NCI-H2196 (cell line): ENCODE measurements around the gene ANKDD1A.
A peak's percentile ranks its signal among the peaks of the same experiment; 100 is the strongest.

Source experiments
- DNase-seq: peaks from one replicate; lab custom pipeline; 2025; ENCODE audit not compliant: unreplicated experiment; lab: John Stamatoyannopoulos, UW

ANKDD1A gene

DNA sequence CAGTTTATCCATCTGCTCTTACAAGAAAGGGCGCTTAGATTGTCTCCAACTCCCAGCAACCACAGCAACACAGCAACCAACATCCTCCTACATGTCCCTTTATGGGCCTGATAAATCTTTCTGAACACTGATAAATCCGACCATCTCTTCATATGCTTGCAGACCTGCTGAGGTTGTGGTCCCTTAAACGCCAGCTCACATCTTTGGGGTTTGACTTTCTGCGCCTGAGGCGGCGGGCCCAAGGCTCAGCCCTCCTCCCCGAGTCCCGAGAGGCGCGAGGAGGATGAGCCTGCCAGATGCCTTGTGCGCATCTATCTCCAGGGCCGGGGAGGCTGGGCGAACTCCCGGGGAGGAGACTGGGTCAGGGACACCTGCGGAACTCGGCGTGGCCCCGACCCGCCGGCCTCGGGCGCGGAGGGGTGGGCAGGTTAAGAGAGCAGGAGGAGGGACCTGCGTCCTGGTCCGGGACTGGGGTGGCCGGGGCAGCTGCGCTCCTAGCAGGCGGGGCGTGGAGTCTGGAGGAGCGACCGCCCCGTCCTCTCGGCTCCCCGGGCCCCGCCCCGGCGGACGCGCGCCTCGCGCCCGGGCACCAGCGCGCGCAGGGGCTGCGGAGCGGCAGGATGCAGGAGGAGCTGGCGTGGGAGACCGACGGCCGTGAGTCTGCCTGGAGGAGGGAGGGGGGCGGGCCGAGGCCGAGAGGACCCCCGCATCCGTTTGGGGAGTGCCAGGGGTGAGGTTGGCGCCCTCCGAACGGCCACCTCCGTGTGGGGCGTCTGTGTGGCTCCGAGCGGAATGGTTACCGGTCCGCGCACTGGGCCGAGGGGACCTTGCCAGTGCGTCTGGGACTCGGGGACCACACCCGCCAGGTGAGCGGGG, at the start of gene ANKDD1A:
TSS of gene ANKDD1A (plus strand) at position 592 of the 876 bp plus-strand sequence. CDS start at position 621, 29 bp downstream.
- peak; percentile 64 for DNase-seq

GRCh38 chr15:64861960-64862359, 49.7 kb upstream of the ANKDD1A start:
- no peak for DNase-seq

DNA sequence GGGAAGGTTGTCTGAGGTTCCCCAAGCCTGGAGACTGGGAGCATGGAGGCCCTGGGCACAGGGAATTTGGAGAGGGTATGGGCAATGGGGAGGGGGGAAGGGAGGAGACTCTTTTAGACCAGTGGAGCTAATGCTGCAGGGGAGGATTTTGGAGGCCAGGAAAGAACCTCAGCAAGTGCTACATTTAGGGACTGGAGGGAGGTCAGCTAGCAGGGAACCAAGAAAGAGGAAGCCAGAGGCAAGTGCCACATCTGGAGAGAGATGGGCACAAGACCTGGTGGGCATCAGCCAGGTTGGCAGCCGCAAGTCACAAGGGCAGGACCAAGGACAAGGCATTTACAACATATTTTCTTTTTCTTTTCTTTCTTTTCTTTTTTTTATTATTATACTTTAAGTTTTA, 49.3 kb upstream of the ANKDD1A start:
- no peak for DNase-seq

- DNase-seq: no peak
Measured at GRCh38 chr15:64864068-64864467, 47.6 kb upstream of the ANKDD1A start.

DNA sequence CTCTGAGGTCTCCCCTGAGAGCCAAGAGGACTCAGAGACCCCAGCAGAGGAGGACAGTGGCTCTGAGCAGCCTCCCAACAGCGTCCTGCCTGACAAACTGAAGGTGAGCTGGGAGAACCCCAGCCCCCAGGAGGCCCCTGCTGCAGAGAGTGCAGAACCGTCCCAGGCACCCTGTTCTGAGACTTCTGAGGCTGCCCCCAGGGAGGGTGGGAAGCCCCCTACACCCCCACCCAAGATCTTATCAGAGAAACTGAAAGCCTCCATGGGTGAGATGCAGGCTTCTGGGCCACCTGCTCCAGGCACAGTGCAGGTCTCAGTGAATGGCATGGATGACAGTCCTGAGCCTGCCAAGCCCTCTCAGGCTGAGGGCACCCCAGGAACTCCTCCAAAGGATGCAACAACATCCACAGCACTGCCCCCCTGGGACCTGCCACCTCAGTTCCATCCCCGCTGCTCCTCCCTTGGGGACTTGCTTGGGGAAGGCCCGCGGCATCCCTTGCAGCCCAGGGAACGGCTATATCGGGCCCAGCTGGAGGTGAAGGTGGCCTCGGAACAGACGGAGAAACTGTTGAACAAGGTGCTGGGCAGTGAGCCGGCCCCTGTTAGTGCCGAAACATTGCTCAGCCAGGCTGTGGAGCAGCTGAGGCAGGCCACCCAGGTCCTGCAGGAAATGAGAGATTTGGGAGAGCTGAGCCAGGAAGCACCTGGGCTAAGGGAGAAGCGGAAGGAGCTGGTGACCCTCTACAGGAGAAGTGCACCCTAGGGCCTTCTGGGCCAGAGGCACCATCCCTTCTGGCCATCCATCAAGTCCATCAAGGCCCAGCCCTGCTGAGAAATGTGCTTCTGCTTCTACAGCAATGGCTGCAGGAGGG, 46.3 kb upstream of the ANKDD1A start:
- DNase-seq: no peak

- DNase-seq: no peak
Measured at GRCh38 chr15:64865998-64866520, 45.6 kb upstream of the ANKDD1A start.

DNA sequence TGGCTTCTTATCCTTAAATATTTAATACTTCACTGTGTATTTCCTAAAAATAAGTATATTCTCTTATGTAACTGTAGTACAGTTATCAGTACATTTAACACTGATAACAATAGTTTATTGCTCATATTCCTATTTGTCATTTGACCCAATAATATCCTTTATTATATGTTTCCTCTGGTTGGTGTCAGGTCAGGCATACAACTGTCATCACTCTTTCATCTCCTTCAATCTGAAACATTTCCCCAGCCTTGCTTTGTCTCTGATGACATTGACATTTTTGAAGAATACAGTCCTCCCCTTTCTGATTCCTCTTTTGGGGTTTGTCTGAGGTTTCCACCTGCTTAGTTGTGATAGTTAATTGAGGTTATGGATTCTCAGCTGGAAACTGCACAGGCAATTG, 42.2 kb upstream of the ANKDD1A start:
- DNase-seq: no peak

DNA sequence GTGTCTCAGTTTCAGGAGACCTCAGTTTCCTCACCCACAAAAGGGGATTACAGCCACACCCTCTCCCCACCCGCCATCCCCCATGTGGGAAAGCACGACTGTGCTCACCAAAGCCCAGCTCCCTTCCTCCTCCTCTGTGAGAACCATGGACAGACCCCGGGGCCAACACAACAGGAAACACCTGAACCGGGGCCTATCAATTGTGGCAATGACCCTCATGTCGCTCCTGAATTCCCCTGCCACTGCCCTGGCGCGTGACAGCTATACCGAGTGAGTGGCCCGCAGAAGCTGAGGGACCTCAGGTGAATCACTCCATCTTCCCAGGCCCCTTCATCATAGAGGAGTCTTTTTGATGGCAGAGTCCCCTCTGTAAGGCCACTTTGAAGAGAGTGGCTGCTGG, 41.3 kb upstream of the ANKDD1A start:
- no peak for DNase-seq

DNA sequence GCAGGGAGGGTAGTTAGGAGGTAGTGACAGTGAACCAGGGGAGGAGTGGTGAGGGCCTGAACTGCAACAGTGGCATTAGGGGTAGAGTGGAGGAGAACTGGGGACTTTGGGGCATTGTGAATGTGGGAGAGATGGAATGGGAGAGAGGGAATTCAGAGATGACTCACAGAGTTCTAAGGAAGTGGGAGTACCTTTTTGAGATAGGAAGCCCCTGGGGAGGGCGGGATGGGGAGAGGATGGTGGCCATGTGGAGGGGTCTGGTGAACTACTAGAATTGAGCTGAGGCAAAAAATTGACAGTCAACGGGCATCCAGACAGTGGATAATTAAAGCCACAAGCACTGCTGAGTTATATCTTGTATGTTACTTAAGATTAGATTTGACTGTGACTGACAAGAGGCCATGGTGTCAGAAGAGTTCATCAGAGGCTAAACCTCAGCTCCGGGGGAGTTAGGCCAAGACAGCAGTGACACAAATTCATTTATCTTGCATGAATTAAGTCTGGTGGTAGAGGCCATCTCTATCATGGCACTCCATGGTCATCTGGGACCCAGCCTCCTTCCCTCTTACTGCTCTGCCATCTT, 36.0 kb upstream of the ANKDD1A start:
- no peak for DNase-seq

DNA sequence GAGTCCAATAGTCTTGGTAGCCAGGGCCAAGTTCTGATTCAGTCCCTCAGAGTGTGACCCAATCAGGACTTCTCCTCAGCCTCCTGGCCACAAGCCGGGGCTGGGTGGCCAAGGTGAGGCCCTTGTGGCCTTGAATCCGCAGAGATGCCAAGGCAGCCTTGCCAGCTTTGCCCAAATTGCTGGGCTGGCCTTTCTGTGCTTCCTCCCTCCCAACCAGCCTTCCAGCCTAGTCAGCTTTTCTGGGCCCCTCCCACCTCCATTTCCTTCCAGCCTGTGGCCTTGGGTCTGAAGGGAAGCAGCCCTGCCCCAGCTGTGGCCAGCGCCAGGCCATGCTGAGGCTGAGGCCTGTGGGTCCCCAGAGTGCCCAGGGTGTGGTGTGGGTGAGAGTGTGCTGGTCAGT, 34.3 kb upstream of the ANKDD1A start:
- no peak for DNase-seq

DNA sequence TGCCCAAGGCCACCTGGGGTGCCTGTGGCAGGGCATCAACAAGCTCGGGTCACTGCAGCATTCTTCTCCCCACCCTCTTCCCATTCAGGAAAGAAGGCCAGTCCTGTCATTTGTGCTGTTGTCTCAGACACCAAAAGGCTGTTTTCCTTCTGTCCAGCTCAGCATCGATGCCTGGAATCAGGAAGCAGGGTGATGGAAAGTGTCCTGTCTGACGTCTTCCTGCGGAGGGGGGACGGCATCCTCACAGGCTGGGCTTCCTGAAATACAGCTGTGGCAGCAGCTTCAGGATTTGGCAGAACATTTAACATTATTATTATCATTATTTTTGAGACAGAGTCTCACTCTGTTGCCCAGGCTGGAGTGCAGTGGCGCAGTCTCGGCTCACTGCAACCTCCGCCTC, 33.0 kb upstream of the ANKDD1A start:
- DNase-seq: no peak

- no peak for DNase-seq
Measured at GRCh38 chr15:64883100-64883581, 28.6 kb upstream of the ANKDD1A start.

- DNase-seq: peak; percentile 4
Measured at GRCh38 chr15:64883997-64884511, 27.6 kb upstream of the ANKDD1A start.

- no peak for DNase-seq
Measured at GRCh38 chr15:64884679-64885078, 27.0 kb upstream of the ANKDD1A start.

- DNase-seq: no peak
Measured at GRCh38 chr15:64888336-64888735, 23.4 kb upstream of the ANKDD1A start.

DNA sequence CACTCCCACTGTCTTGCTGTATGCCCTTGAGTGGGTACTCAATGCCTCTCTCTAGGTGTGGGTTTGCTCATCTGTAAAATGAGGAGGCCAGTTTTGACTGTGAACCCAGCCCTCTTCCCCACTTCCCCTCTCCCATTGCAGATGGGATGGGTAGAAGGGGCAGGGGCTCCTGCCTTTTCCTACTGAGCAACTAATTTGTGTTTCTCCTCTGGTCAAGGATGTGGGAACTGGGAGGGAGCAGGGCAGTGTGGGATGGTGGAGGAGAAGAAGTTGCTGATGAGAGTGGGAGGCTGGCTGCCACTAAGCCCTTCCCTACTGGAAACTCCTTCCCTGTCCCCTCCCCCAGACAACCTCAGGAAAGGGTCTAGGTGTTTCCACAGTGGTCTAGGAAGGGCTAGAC, 20.1 kb upstream of the ANKDD1A start:
- no peak for DNase-seq

- DNase-seq: no peak
Measured at GRCh38 chr15:64892847-64893403, 18.8 kb upstream of the ANKDD1A start.

- no peak for DNase-seq
Measured at GRCh38 chr15:64893481-64894394, 18.0 kb upstream of the ANKDD1A start.

GRCh38 chr15:64894395-64895056, 17.2 kb upstream of the ANKDD1A start:
- no peak for DNase-seq
